Endothelial cell of umbilical vein (primary cell): ENCODE measurements around the gene SOX10. TPM values are rescaled to one million over a fixed set of nuclear protein-coding genes. Genes with fewer than 3 reads are reported as not detected.

Source experiments
- BruUV-seq: library from RNA; stranded (reverse); fragments of 400-500 nt; replicated peaks from 2 replicates; lab custom pipeline; 2021; lab: Mats Ljungman, UMichigan
- CTCF ChIA-PET: fragments of 300-600, 350-600 bp; sonication (Branson Sonifier 250); formaldehyde crosslinking; loops from one replicate; lab custom pipeline; 2021; ENCODE audit warnings: antibody characterized with exemption, inconsistent platforms; lab: Charles Lee
- POLR2A ChIA-PET: fragments of 300-600, 350-600 bp; sonication (Branson Sonifier 250); formaldehyde crosslinking; loops from one replicate; lab custom pipeline; 2021; ENCODE audit warnings: antibody characterized with exemption, inconsistent platforms; lab: Charles Lee
- DNase-seq: peaks from one replicate; pipeline ENCODE4 v3.0.0-alpha.2; 2011; ENCODE audit warnings: low read depth, low spot score
- FAIRE-seq: peaks from 2 replicates; lab custom pipeline; 2011; peaks lifted over from hg19 to GRCh38; lab: Jason Lieb, UNC
- H2AFZ ChIP-seq: 2 replicates; pipeline ENCODE4 v1.6.0; 2012; ENCODE audit warnings: low read depth, low read length, control low read depth, inconsistent platforms
- H3K27ac ChIP-seq: 2 replicates; pipeline ENCODE4 v1.5.1; 2011; ENCODE audit warnings: low read depth, mild to moderate bottlenecking, control low read depth, low read length, moderate library complexity; ENCODE audit not compliant: insufficient read depth
- H3K27me3 ChIP-seq, 2 experiments: 2 replicates each; pipeline versions ENCODE4 v1.6.0 to v1.6.1; 2011; ENCODE audit warnings: low read length in 2 of 2, mixed read lengths in 1 of 2; ENCODE audit not compliant: control insufficient read depth in 2 of 2, insufficient read depth in 2 of 2
- H3K36me3 ChIP-seq, 2 experiments: 2 replicates in 1 of 2; 3 replicates in 1 of 2; pipeline ENCODE4 v1.5.1; 2011; ENCODE audit warnings: low read length in 2 of 2, mild to moderate bottlenecking in 1 of 2, moderate library complexity in 1 of 2; ENCODE audit not compliant: control insufficient read depth in 2 of 2, insufficient read depth in 2 of 2; ENCODE audit errors: extremely low read depth in 1 of 2
- H3K4me1 ChIP-seq: 3 replicates; pipeline ENCODE4 v1.5.1; 2011; ENCODE audit warnings: mild to moderate bottlenecking, low read length; ENCODE audit not compliant: control insufficient read depth, insufficient read depth; ENCODE audit errors: extremely low read depth
- H3K4me2 ChIP-seq: 2 replicates; pipeline ENCODE4 v1.6.1; 2011; ENCODE audit warnings: low read length, control low read depth, mixed read lengths; ENCODE audit not compliant: insufficient read depth
- H3K4me3 ChIP-seq, 3 experiments: fragments of 200-600 bp in 1 of 3; sonication (generic), shearing (Covaris generic) in 1 of 3; replicated peaks in 1 of 3; 2 replicates each; pipeline ENCODE4 v1.5.1; 2011 to 2016; ENCODE audit warnings: control low read depth in 3 of 3, low read length in 3 of 3, mild to moderate bottlenecking in 2 of 3, inconsistent platforms in 1 of 3, low read depth in 1 of 3, moderate library complexity in 1 of 3; ENCODE audit not compliant: insufficient read depth in 1 of 3
- H3K79me2 ChIP-seq: 2 replicates; pipeline ENCODE4 v1.6.0; 2012; ENCODE audit warnings: low read length, inconsistent platforms; ENCODE audit not compliant: control insufficient read depth, insufficient read depth
- H3K9ac ChIP-seq: replicated peaks from 2 replicates; pipeline ENCODE3; 2011; ENCODE audit warnings: low read length, control low read depth; ENCODE audit not compliant: insufficient read depth; ENCODE audit errors: extremely low read depth
- H3K9me1 ChIP-seq: replicated peaks from 3 replicates; pipeline ENCODE4 v1.6.0; 2011; ENCODE audit warnings: mild to moderate bottlenecking, low read length; ENCODE audit not compliant: control insufficient read depth, insufficient read depth; ENCODE audit errors: extremely low read depth
- H3K9me3 ChIP-seq: replicated peaks from 2 replicates; pipeline ENCODE4 v1.5.1; 2012; ENCODE audit warnings: low read length, inconsistent platforms; ENCODE audit not compliant: control insufficient read depth, insufficient read depth
- H4K20me1 ChIP-seq: replicated peaks from 2 replicates; pipeline ENCODE3; 2011; ENCODE audit warnings: mild to moderate bottlenecking, low read length; ENCODE audit not compliant: control insufficient read depth, insufficient read depth; ENCODE audit errors: extremely low read depth
- EZH2 ChIP-seq: IDR thresholded peaks from 2 replicates; pipeline ENCODE4 v1.6.1; 2012; ENCODE audit warnings: borderline replicate concordance, low read depth, mild to moderate bottlenecking, moderate library complexity, low read length, inconsistent platforms; ENCODE audit not compliant: severe bottlenecking
- FOS ChIP-seq: IDR thresholded peaks from 2 replicates; pipeline ENCODE4 v1.6.1; 2011; ENCODE audit warnings: mild to moderate bottlenecking, low read length, moderate library complexity, borderline replicate concordance; ENCODE audit not compliant: insufficient read depth
- GATA2 ChIP-seq: IDR thresholded peaks from 2 replicates; pipeline ENCODE4 v1.7.0; 2011; ENCODE audit warnings: low read depth, mild to moderate bottlenecking, moderate library complexity, mixed read lengths, low read length; ENCODE audit not compliant: insufficient read length, insufficient read depth
- JUN ChIP-seq: IDR thresholded peaks from 2 replicates; pipeline ENCODE4 v1.6.1; 2011; ENCODE audit warnings: borderline replicate concordance, low read depth; ENCODE audit not compliant: insufficient read length, insufficient read depth
- MYC ChIP-seq: IDR thresholded peaks from one replicate; pipeline ENCODE4 v1.6.1; 2011; ENCODE audit warnings: mild to moderate bottlenecking, low read depth, low read length
- POLR2A ChIP-seq: IDR thresholded peaks from 2 replicates; pipeline ENCODE4 v1.6.1; 2012; ENCODE audit warnings: low read depth, mild to moderate bottlenecking, control low read depth, low read length
- POLR2AphosphoS5 ChIP-seq: IDR thresholded peaks from 2 replicates; pipeline ENCODE4 v1.6.1; 2012; ENCODE audit warnings: low read depth, mild to moderate bottlenecking, control low read depth, low read length, moderate library complexity; ENCODE audit not compliant: insufficient read depth
- dilution Hi-C: fragments of 300-500 bp; cut with MboI; formaldehyde crosslinking; loops from one replicate; pipeline ENCODE4 v1.15.0; 2019; ENCODE audit warnings: low sequenced_read_pairs; ENCODE audit not compliant: extremely low pct_ligation_motif_present
- intact Hi-C: fragments of 100-400 bp; cut with micrococcal nuclease; formaldehyde crosslinking; loops from one replicate; pipeline ENCODE4 v1.10.0; 2022
- polyA plus RNA-seq, 4 experiments: library from polyadenylated mRNA; depleted of rRNA in 3 of 4; stranded (reverse) in 3 of 4; unstranded in 1 of 4; fragments of >200 nt; gene quantifications; 2 replicates each; pipeline versions ENCODE4 v1.2.1 to v1.2.3, GENCODE V29; 2011 to 2012; ENCODE audit warnings: missing spikeins in 1 of 4
- total RNA-seq: library from RNA; stranded (reverse); gene quantifications from 2 replicates; pipeline ENCODE4 v1.2.3, GENCODE V29; 2021
- TF ChIP-seq, protein P1 (sequence below): IDR thresholded peaks from 2 replicates; pipeline ENCODE4 v1.6.1; 2011; ENCODE audit not compliant: insufficient read depth, insufficient read length
- TF ChIP-seq, protein P2 (sequence below), 2 donors: IDR thresholded peaks; 1 replicate in 1 of 2; 2 replicates in 1 of 2; pipeline ENCODE4 v1.5.1; 2011; ENCODE audit warnings: low read length in 2 of 2, mild to moderate bottlenecking in 2 of 2, moderate library complexity in 2 of 2, control low read depth in 1 of 2, inconsistent platforms in 1 of 2, low read depth in 1 of 2; ENCODE audit not compliant: insufficient read depth in 1 of 2; ENCODE audit errors: extremely low read depth in 1 of 2

SOX10 gene
- total and polyA plus RNA-seq, 2 donors (not counting 3 experiments of a cell fraction or from before 2014, with no cell fraction given) = not detected

DNA sequence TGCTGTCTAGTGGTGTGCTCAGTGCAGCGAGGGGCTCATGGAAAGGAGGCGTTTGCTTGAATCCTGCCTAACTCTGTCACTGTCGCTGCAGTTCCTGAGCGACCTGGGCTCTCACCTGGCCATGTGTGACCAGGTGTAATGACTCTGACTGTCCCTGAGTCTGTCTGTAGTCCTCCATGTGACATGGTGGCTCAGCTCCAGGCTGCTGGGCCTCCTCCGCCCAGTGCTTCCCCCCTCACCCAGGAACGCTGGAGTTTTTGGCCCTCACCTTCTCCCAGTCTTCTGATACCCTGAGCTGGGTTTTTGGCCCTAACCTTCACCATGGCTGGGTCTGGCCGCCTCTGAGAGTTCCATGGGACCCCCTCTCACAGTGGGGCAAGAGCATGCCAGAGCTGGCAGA is 58.0 kb downstream of the SOX10 start:
- H3K36me3 ChIP-seq = peaks cover 5 to 33% of the 10 kb centered on the region in 2 experiments
- DNase-seq = no peak
- H3K9me3 ChIP-seq = no peaks in the 10 kb centered on the region
- no peak overlapping the region for H2AFZ ChIP-seq
- intact Hi-C loops (no loop called here), dilution Hi-C loops (no loop called here)
- POLR2A ChIA-PET = no interaction called here
- BruUV-seq = no TSS peak
- no peaks in the 10 kb centered on the region for H3K27me3 ChIP-seq
- no peaks in the 10 kb centered on the region for H4K20me1 ChIP-seq
- H3K4me1 ChIP-seq = peaks cover 12% of the 10 kb centered on the region
- H3K4me2 ChIP-seq = no peak overlapping the region
- CTCF ChIA-PET = no interaction called here
- TF ChIP-seq POLR2A = no peak
- no peak for TF ChIP-seq POLR2AphosphoS5
- no peak for TF ChIP-seq JUN
- TF ChIP-seq, protein P1, sequence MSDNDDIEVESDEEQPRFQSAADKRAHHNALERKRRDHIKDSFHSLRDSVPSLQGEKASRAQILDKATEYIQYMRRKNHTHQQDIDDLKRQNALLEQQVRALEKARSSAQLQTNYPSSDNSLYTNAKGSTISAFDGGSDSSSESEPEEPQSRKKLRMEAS = no peak
- no peak for TF ChIP-seq GATA2
- no peak for TF ChIP-seq MYC
- TF ChIP-seq, protein P2, sequence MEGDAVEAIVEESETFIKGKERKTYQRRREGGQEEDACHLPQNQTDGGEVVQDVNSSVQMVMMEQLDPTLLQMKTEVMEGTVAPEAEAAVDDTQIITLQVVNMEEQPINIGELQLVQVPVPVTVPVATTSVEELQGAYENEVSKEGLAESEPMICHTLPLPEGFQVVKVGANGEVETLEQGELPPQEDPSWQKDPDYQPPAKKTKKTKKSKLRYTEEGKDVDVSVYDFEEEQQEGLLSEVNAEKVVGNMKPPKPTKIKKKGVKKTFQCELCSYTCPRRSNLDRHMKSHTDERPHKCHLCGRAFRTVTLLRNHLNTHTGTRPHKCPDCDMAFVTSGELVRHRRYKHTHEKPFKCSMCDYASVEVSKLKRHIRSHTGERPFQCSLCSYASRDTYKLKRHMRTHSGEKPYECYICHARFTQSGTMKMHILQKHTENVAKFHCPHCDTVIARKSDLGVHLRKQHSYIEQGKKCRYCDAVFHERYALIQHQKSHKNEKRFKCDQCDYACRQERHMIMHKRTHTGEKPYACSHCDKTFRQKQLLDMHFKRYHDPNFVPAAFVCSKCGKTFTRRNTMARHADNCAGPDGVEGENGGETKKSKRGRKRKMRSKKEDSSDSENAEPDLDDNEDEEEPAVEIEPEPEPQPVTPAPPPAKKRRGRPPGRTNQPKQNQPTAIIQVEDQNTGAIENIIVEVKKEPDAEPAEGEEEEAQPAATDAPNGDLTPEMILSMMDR (IDR thresholded peaks at IDR 0.05; ENCODE audit: extremely low read depth in 1 of 2, insufficient read depth in 1 of 2, low read depth in 1 of 2, low read length in 2 of 2) = no peak
- TF ChIP-seq FOS = no peak
- TF ChIP-seq EZH2 = no peak
- no peak overlapping the region for H3K4me3 ChIP-seq
- no peaks in the 10 kb centered on the region for H3K79me2 ChIP-seq
- no peak for FAIRE-seq
- no peak overlapping the region for H3K27ac ChIP-seq
- H3K9ac ChIP-seq = no peak overlapping the region
- H3K9me1 ChIP-seq = no peaks in the 10 kb centered on the region
